ENCODE measurements around the gene DCN. TPM values are rescaled to one million over a fixed set of nuclear protein-coding genes. Genes with fewer than 3 reads are reported as not detected.

The DCN gene
- total RNA-seq, 1 experiment from 2014 or later: 2.0 TPM

DNA sequence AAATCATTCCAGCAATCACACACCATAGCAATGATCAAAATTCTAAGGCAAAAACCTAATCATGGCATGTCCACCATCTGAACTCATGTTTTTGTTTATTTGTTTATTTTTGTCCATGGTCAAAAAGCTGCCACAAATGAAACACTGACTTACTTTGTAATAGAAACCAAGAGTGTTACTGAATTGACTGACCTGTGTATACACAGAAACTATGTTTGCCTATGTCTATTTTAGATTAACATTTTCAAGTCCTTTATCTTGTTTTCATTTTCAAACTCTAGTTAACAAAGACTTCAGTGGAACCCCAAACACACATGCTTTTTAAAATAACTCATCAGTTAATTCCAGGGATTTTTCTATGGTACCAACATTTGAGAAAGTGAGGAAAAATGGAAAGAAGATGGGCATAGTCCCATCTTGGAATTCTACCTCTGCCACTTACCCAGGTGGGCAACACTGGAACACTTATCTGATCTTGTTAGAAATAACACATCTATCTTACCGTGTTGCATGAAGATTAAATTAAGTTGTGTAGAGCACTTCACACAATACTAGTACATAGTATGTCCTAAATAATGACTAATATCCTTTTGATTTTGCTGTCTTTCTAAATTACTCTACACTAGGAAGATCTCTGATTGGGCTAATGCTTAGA lies 77.7 kb downstream of the DCN start:
- no peaks in the 10 kb centered on the region for H3K36me3 Mint-ChIP-seq
- DNase-seq (ENCODE audit: low spot score) (no peak), ATAC-seq (no peak)
- CTCF ChIA-PET: no interaction called here
- peaks cover 3% of the 10 kb centered on the region; the same call in 1 of the 2 replicates for H3K4me1 Mint-ChIP-seq
- H3K4me3 Mint-ChIP-seq: no peak overlapping the region
- TF ChIP-seq JUN (CRISPR knock-in tag; IDR thresholded peaks at IDR 0.05) (no peak), ZNF281 (CRISPR knock-in tag; IDR thresholded peaks at IDR 0.05) (no peak), TEAD4 (CRISPR knock-in tag; IDR thresholded peaks at IDR 0.05) (no peak), FOXP1 (CRISPR knock-in tag; IDR thresholded peaks at IDR 0.05; ENCODE audit: borderline replicate concordance) (no peak), KAT7 (CRISPR knock-in tag; IDR thresholded peaks at IDR 0.05; ENCODE audit: borderline replicate concordance) (no peak), FOXJ3 (CRISPR knock-in tag; IDR thresholded peaks at IDR 0.05; ENCODE audit: borderline replicate concordance) (no peak), IRF1 (CRISPR knock-in tag; IDR thresholded peaks at IDR 0.05) (no peak), JAZF1 (CRISPR knock-in tag; IDR thresholded peaks at IDR 0.05) (no peak), ATF1 (CRISPR knock-in tag; IDR thresholded peaks at IDR 0.05) (no peak), ZNF512 (CRISPR knock-in tag; IDR thresholded peaks at IDR 0.05; ENCODE audit: borderline replicate concordance) (no peak), ZNF317 (CRISPR knock-in tag; IDR thresholded peaks at IDR 0.05; ENCODE audit: borderline replicate concordance, low read depth) (no peak), FOXP4 (CRISPR knock-in tag; IDR thresholded peaks at IDR 0.05) (no peak), ARID4B (CRISPR knock-in tag; IDR thresholded peaks at IDR 0.05; ENCODE audit: borderline replicate concordance) (no peak), TP53 (CRISPR knock-in tag; IDR thresholded peaks at IDR 0.05) (no peak)
- TF ChIP-seq, protein P1, sequence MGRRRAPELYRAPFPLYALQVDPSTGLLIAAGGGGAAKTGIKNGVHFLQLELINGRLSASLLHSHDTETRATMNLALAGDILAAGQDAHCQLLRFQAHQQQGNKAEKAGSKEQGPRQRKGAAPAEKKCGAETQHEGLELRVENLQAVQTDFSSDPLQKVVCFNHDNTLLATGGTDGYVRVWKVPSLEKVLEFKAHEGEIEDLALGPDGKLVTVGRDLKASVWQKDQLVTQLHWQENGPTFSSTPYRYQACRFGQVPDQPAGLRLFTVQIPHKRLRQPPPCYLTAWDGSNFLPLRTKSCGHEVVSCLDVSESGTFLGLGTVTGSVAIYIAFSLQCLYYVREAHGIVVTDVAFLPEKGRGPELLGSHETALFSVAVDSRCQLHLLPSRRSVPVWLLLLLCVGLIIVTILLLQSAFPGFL (CRISPR knock-in tag; IDR thresholded peaks at IDR 0.05; ENCODE audit: borderline replicate concordance): no peak
- TF ChIP-seq, protein P2, sequence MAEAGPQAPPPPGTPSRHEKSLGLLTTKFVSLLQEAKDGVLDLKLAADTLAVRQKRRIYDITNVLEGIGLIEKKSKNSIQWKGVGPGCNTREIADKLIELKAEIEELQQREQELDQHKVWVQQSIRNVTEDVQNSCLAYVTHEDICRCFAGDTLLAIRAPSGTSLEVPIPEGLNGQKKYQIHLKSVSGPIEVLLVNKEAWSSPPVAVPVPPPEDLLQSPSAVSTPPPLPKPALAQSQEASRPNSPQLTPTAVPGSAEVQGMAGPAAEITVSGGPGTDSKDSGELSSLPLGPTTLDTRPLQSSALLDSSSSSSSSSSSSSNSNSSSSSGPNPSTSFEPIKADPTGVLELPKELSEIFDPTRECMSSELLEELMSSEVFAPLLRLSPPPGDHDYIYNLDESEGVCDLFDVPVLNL (CRISPR knock-in tag; IDR thresholded peaks at IDR 0.05; ENCODE audit: borderline replicate concordance, low read depth): no peak
- TF ChIP-seq, protein P3, sequence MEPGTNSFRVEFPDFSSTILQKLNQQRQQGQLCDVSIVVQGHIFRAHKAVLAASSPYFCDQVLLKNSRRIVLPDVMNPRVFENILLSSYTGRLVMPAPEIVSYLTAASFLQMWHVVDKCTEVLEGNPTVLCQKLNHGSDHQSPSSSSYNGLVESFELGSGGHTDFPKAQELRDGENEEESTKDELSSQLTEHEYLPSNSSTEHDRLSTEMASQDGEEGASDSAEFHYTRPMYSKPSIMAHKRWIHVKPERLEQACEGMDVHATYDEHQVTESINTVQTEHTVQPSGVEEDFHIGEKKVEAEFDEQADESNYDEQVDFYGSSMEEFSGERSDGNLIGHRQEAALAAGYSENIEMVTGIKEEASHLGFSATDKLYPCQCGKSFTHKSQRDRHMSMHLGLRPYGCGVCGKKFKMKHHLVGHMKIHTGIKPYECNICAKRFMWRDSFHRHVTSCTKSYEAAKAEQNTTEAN (CRISPR knock-in tag; IDR thresholded peaks at IDR 0.05): no peak
- H3K27me3 Mint-ChIP-seq (ENCODE audit: low read depth): no peaks in the 10 kb centered on the region; the same call in 1 of the 2 replicates
- H3K9me3 Mint-ChIP-seq: no peaks in the 10 kb centered on the region
- POLR2A ChIA-PET: no interaction called here
- H3K27ac Mint-ChIP-seq: no peak overlapping the region

Data from WTC11 (cell line).